NCI-H69 (cell line): ENCODE data around the gene CPE.
"Not testable (repeated sequence)": the region's sequence is repeated elsewhere in the genome, so short reads cannot be mapped to it uniquely, and the experiment has no call there.

Experiments
- DNase-seq: peaks from one replicate; lab custom pipeline; 2025; lab: John Stamatoyannopoulos, UW

Gene CPE

DNA sequence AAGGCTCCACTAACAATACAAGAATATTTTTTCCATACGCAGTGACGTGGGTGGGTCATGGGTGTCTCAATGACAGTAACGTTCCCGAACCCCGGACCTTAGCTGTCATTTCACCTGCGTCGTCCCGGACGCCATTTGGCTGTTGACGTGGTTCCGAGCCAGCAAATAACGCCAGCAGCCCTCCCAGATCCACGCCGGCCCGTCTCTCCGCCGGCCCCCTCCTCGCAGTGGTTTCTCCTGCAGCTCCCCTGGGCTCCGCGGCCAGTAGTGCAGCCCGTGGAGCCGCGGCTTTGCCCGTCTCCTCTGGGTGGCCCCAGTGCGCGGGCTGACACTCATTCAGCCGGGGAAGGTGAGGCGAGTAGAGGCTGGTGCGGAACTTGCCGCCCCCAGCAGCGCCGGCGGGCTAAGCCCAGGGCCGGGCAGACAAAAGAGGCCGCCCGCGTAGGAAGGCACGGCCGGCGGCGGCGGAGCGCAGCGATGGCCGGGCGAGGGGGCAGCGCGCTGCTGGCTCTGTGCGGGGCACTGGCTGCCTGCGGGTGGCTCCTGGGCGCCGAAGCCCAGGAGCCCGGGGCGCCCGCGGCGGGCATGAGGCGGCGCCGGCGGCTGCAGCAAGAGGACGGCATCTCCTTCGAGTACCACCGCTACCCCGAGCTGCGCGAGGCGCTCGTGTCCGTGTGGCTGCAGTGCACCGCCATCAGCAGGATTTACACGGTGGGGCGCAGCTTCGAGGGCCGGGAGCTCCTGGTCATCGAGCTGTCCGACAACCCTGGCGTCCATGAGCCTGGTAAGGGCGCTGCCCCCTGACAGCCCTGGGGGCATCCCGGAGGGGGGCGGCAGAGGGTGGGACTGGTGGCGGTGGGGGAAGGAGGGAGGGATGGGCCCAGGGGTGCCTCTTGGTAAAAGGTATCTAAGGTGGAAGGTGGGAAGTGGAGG is at the start of gene CPE:
TSS of gene CPE (plus strand) at position 264 of the 933 bp plus-strand sequence. CDS start at position 478, 214 bp downstream.
- peak; percentile 87 for DNase-seq

DNA sequence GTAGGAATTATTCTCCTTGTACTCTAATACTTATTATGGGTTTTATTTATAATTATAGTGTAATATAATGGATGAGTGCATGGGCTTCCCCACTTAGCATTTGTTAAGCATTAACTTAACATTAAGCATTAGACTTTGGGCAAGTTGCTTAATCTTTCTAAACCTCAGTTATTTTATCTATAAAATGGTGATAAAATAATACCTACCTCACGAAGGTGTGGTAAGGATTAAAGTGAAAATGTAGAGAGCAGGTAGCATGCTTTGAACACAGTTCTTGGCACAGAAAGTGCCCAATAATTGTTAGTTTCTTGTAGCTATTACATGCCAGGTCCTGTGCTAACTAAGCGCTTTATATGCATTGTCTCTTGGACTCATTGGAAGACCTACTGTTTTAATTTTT is 48.7 kb upstream of the CPE start:
- DNase-seq: peak; percentile 12

DNA sequence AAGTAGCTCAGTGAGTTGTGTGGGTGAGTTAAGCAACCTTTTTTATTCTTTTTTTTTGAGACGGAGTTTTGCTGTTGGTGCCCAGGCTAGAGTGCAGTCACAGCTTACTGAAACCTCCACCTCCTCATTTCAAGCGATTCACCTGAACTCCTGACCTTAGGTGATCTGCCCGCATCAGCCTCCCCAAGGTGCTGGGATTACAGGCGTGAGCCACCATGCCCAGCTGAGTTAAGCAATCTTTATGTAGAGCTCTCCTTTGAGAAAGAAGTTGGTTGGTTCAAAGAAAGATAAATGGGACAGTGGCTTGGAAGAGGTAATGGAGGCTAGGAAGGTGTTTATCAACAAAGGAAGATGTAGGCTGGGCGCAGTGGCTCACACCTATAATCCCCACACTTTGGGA is 48.1 kb upstream of the CPE start:
- no peak for DNase-seq

- peak; percentile 32 for DNase-seq
Observed at GRCh38 chr4:165331359-165331758, 47.4 kb upstream of the CPE start.

DNA sequence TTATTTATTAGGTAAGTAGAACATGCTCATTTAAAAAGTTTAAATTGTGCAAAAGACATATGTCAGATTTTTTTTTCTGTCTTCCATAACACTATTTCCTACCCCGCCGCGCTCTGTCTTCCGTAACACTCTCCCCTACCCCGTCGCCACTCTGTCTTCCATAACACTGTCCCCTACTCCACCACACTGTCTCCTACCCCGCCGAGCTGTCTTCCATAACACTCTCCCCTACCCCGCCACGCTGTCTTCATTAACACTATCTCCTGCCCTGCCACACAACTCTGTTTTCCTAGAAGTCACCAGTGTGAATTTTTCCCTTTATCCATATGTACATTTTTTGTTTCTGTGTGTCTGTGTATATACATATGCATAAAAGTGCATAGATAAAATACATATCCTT is 47.0 kb upstream of the CPE start:
- no peak for DNase-seq

- DNase-seq: no peak
Observed at GRCh38 chr4:165332502-165332901, 46.3 kb upstream of the CPE start.

DNA sequence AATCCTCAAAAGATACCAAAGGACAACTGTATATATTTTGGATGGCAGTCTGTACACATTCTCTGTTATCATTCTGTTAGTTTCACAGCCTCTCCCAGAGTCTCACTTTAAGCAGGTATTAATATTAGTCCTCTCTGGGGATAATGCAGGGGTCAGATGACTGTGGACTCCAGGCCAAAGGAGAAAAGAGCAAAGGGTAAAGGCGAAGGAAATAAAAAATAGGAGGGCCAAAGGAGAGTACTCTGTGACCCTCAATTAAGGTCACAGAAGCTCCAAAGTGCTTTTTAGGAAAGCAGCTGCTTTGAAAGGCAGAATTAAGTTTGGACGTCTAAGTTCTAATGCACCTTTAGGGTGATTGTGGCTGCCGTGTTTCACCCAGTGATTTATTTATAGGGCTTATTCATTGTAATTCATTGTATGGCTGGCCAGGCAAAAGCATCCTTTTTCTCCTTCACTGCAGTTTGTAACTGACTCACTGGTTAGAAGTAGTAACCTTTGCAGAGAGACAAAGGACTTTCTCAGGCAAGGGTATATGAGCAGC is 43.6 kb upstream of the CPE start:
- DNase-seq: no peak

GRCh38 chr4:165336743-165337142 is 42.1 kb upstream of the CPE start:
- no peak for DNase-seq

DNA sequence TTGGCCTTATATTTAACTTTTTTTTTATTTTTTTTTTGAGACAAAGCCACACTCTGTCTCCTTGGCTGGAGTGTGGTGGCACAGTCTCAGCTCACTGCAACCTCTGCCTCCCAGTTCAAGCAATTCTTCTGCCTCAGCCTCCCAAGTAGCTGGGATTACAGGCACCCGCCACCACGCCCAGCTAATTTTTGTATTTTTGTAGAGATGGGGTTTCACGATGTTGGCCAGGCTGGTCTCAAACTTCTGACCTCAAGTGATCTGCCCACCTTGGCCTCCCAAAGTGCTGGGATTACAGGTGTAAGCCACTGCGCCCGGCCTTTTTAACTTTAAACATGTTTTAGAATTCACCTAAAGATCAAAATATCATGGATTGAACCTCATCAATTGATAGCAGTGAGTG is 36.5 kb upstream of the CPE start:
- DNase-seq: not testable (repeated sequence)

GRCh38 chr4:165343353-165344191 is 35.2 kb upstream of the CPE start:
- DNase-seq: peak; percentile 53

- peak; percentile 35 for DNase-seq
Observed at GRCh38 chr4:165345666-165346417, 33.0 kb upstream of the CPE start.

GRCh38 chr4:165347647-165348569 is 30.9 kb upstream of the CPE start:
- DNase-seq: no peak

- DNase-seq: no peak
Observed at GRCh38 chr4:165351359-165352130, 27.3 kb upstream of the CPE start.

DNA sequence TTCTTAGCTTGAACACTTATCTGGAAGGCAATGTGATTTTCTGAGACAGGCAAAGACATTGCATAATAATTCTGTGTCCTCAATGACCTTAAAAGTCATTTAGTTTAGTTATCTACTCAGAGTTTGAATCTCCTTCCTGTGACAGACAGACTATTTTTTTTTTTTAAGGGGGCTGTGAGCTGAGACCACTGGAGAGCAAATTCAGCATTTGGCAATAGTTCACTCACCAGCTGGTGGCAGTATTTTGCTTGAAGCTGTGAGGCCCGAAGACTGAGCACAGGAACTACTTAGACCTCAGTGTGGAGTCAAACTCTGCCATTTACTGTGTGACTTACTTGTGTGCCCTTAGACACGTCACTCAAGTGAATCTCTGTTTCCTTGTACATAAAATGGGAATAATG is 22.9 kb upstream of the CPE start:
- DNase-seq: peak; percentile 83

DNA sequence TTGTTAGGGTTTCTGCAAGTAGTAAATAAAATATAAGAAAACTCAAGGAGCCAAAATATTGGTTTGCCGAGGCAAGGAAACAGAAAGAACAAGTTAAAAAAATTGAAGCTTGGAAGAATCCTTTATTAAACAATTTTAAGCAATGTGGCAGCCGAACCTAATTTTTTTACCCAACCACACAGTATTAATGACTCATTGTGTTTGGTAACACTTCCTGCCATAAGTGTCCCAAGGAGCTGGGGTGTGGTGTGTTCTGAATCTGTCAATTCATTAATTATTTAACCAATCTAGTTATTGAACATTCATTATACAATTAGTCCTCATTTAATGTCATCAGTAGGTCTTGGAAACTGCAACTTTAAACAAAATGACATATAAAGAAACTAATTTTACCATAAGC is 19.3 kb upstream of the CPE start:
- no peak for DNase-seq

GRCh38 chr4:165360041-165360695 is 18.6 kb upstream of the CPE start:
- no peak for DNase-seq

GRCh38 chr4:165360985-165361670 is 17.7 kb upstream of the CPE start:
- no peak for DNase-seq

- no peak for DNase-seq
Observed at GRCh38 chr4:165361810-165362209, 17.0 kb upstream of the CPE start.
